ENCODE data around the gene RBM22.
"Not testable (repeated sequence)": the region's sequence is repeated elsewhere in the genome, so short reads cannot be mapped to it uniquely, and the experiment has no call there.

Gene RBM22

GRCh38 chr5:150700594-150701377, at the start of gene RBM22:
TSS of gene RBM22 (minus strand) at chr5:150701062. CDS start at chr5:150700985, 77 bp downstream.
- DNase-seq (ENCODE audit: low read depth), result peak; percentile 83

- DNase-seq (ENCODE audit: low read depth), result no peak
Observed at GRCh38 chr5:150750469-150750868, 49.6 kb upstream of the RBM22 start.

- DNase-seq (ENCODE audit: low read depth), result not testable (repeated sequence)
Observed at GRCh38 chr5:150743142-150743488, 42.3 kb upstream of the RBM22 start.

- DNase-seq (ENCODE audit: low read depth), result not testable (repeated sequence)
Observed at GRCh38 chr5:150742455-150743141, 41.7 kb upstream of the RBM22 start.

GRCh38 chr5:150740992-150741391, 40.1 kb upstream of the RBM22 start:
- no peak for DNase-seq (ENCODE audit: low read depth)

- DNase-seq (ENCODE audit: low read depth), result no peak
Observed at GRCh38 chr5:150738862-150739261, 38.0 kb upstream of the RBM22 start.

- no peak for DNase-seq (ENCODE audit: low read depth)
Observed at GRCh38 chr5:150734579-150735384, 33.9 kb upstream of the RBM22 start.

- DNase-seq (ENCODE audit: low read depth), result no peak
Observed at GRCh38 chr5:150731669-150732242, 30.9 kb upstream of the RBM22 start.

GRCh38 chr5:150729859-150730258, 29.0 kb upstream of the RBM22 start:
- peak; percentile 21 for DNase-seq (ENCODE audit: low read depth)

- DNase-seq (ENCODE audit: low read depth), result no peak
Observed at GRCh38 chr5:150723845-150724244, 23.0 kb upstream of the RBM22 start.

GRCh38 chr5:150710165-150710564, 9.3 kb upstream of the RBM22 start:
- no peak for DNase-seq (ENCODE audit: low read depth)

- no peak for DNase-seq (ENCODE audit: low read depth)
Observed at GRCh38 chr5:150706776-150707390, 6.0 kb upstream of the RBM22 start.

- DNase-seq (ENCODE audit: low read depth), result peak; percentile 2
Observed at GRCh38 chr5:150703762-150704161, 2.9 kb upstream of the RBM22 start.

- peak; percentile 1 for DNase-seq (ENCODE audit: low read depth)
Observed at GRCh38 chr5:150700246-150700593, 642 bp downstream of the RBM22 start.

- peak; percentile 10 for DNase-seq (ENCODE audit: low read depth)
Observed at GRCh38 chr5:150694612-150695011, 6.2 kb downstream of the RBM22 start.

GRCh38 chr5:150692276-150692675, 8.6 kb downstream of the RBM22 start:
- DNase-seq (ENCODE audit: low read depth), result no peak

GRCh38 chr5:150690760-150691159, 10.1 kb downstream of the RBM22 start:
- DNase-seq (ENCODE audit: low read depth), result no peak

GRCh38 chr5:150689120-150689519, 11.7 kb downstream of the RBM22 start:
- DNase-seq (ENCODE audit: low read depth), result no peak

- DNase-seq (ENCODE audit: low read depth), result no peak
Observed at GRCh38 chr5:150676578-150676977, 24.3 kb downstream of the RBM22 start.

GRCh38 chr5:150675069-150675468, 25.8 kb downstream of the RBM22 start:
- DNase-seq (ENCODE audit: low read depth), result no peak

- DNase-seq (ENCODE audit: low read depth), result no peak
Observed at GRCh38 chr5:150674341-150674821, 26.5 kb downstream of the RBM22 start.

GRCh38 chr5:150672884-150673275, 28.0 kb downstream of the RBM22 start:
- DNase-seq (ENCODE audit: low read depth), result no peak
